ENCODE measurements around the gene PUM1. TPM values are rescaled to one million over a fixed set of nuclear protein-coding genes. Genes with fewer than 3 reads are reported as not detected.

Gene PUM1
- polyA plus RNA-seq, 4 donors: 16.5 to 76.5 (median 23.3) TPM

- Histone ChIP-seq H3K27me3 (ENCODE audit: control insufficient read depth in 3 of 3, insufficient read depth in 3 of 3, low read length in 3 of 3) (no peaks in the 10 kb centered on the region), H3K27ac (ENCODE audit: low read depth in 1 of 3, low read length in 2 of 3) (peak overlapping the region in 1 of 3 donors; percentile 27), H3K9me3 (ENCODE audit: control insufficient read depth in 2 of 2, insufficient read depth in 1 of 2, low read depth in 1 of 2, low read length in 1 of 2) (no peaks in the 10 kb centered on the region), H3K36me3 (ENCODE audit: control insufficient read depth in 3 of 3, insufficient read depth in 2 of 3, low read depth in 1 of 3, low read length in 3 of 3) (peaks cover 2 to 15% (median 4%) of the 10 kb centered on the region in 3 donors), H3K4me3 (ENCODE audit: low read depth in 1 of 3, low read length in 3 of 3) (no peak overlapping the region), H3K4me1 (ENCODE audit: control insufficient read depth in 3 of 3, insufficient read depth in 2 of 3, low read depth in 1 of 3, low read length in 2 of 3) (no peaks in the 10 kb centered on the region)
- no peak for DNase-seq
- FAIRE-seq: no peak
- 22 to 61% (median 46%) methylated on average over 7 of the region's 7 CpGs for WGBS, 3 donors
These were observed 137.3 kb downstream of the PUM1 start for GRCh38 chr1:30928171-30928570.

- 67 to 82% (median 78%) methylated on average over 3 of the region's 3 CpGs for WGBS, 3 donors
- Histone ChIP-seq H3K36me3 (ENCODE audit: control insufficient read depth in 3 of 3, insufficient read depth in 2 of 3, low read depth in 1 of 3, low read length in 3 of 3) (peaks cover 0 to 12% (median 2%) of the 10 kb centered on the region in 3 donors), H3K4me1 (ENCODE audit: control insufficient read depth in 3 of 3, insufficient read depth in 2 of 3, low read depth in 1 of 3, low read length in 2 of 3) (no peaks in the 10 kb centered on the region), H3K27me3 (ENCODE audit: control insufficient read depth in 3 of 3, insufficient read depth in 3 of 3, low read length in 3 of 3) (no peaks in the 10 kb centered on the region), H3K27ac (ENCODE audit: low read depth in 1 of 3, low read length in 2 of 3) (no peak overlapping the region), H3K9me3 (ENCODE audit: control insufficient read depth in 2 of 2, insufficient read depth in 1 of 2, low read depth in 1 of 2, low read length in 1 of 2) (no peaks in the 10 kb centered on the region), H3K4me3 (ENCODE audit: low read depth in 1 of 3, low read length in 3 of 3) (no peak overlapping the region)
- DNase-seq (no peak), FAIRE-seq (no peak)
These were observed 138.1 kb downstream of the PUM1 start for GRCh38 chr1:30927448-30927847.

GRCh38 chr1:30923597-30923996, 141.9 kb downstream of the PUM1 start:
- H3K9me3 ChIP-seq (ENCODE audit: control insufficient read depth in 2 of 2, insufficient read depth in 1 of 2, low read depth in 1 of 2, low read length in 1 of 2): no peaks in the 10 kb centered on the region
- no peak overlapping the region for H3K27ac ChIP-seq (ENCODE audit: low read depth in 1 of 3, low read length in 2 of 3)
- WGBS, 3 donors: 67 to 92% (median 76%) methylated on average over 1 of the region's 1 CpG
- H3K27me3 ChIP-seq (ENCODE audit: control insufficient read depth in 3 of 3, insufficient read depth in 3 of 3, low read length in 3 of 3): no peaks in the 10 kb centered on the region
- no peak overlapping the region for H3K4me3 ChIP-seq (ENCODE audit: low read depth in 1 of 3, low read length in 3 of 3)
- no peaks in the 10 kb centered on the region for H3K36me3 ChIP-seq (ENCODE audit: control insufficient read depth in 3 of 3, insufficient read depth in 2 of 3, low read depth in 1 of 3, low read length in 3 of 3)
- DNase-seq (no peak), FAIRE-seq (no peak)
- H3K4me1 ChIP-seq (ENCODE audit: control insufficient read depth in 3 of 3, insufficient read depth in 2 of 3, low read depth in 1 of 3, low read length in 2 of 3): no peaks in the 10 kb centered on the region

GRCh38 chr1:30920827-30921226, 144.7 kb downstream of the PUM1 start:
- H3K27ac ChIP-seq (ENCODE audit: low read depth in 1 of 3, low read length in 2 of 3): no peak overlapping the region
- FAIRE-seq: no peak

GRCh38 chr1:30919025-30919881, 146.3 kb downstream of the PUM1 start:
- no peaks in the 10 kb centered on the region for H3K9me3 ChIP-seq (ENCODE audit: control insufficient read depth in 2 of 2, insufficient read depth in 1 of 2, low read depth in 1 of 2, low read length in 1 of 2)
- FAIRE-seq (no peak), DNase-seq (no peak)
- 56 to 65% (median 61%) methylated on average over 10 of the region's 10 CpGs for WGBS, 3 donors
- no peaks in the 10 kb centered on the region for H3K27me3 ChIP-seq (ENCODE audit: control insufficient read depth in 3 of 3, insufficient read depth in 3 of 3, low read length in 3 of 3)
- no peak overlapping the region for H3K4me3 ChIP-seq (ENCODE audit: low read depth in 1 of 3, low read length in 3 of 3)
- no peaks in the 10 kb centered on the region for H3K4me1 ChIP-seq (ENCODE audit: control insufficient read depth in 3 of 3, insufficient read depth in 2 of 3, low read depth in 1 of 3, low read length in 2 of 3)
- no peak overlapping the region for H3K27ac ChIP-seq (ENCODE audit: low read depth in 1 of 3, low read length in 2 of 3)
- no peaks in the 10 kb centered on the region for H3K36me3 ChIP-seq (ENCODE audit: control insufficient read depth in 3 of 3, insufficient read depth in 2 of 3, low read depth in 1 of 3, low read length in 3 of 3)

More at GRCh38 chr1:30920827-30921226, 144.7 kb downstream of the PUM1 start:
- Histone ChIP-seq H3K4me1 (ENCODE audit: control insufficient read depth in 3 of 3, insufficient read depth in 2 of 3, low read depth in 1 of 3, low read length in 2 of 3) (no peaks in the 10 kb centered on the region), H3K27me3 (ENCODE audit: control insufficient read depth in 3 of 3, insufficient read depth in 3 of 3, low read length in 3 of 3) (no peaks in the 10 kb centered on the region), H3K9me3 (ENCODE audit: control insufficient read depth in 2 of 2, insufficient read depth in 1 of 2, low read depth in 1 of 2, low read length in 1 of 2) (no peaks in the 10 kb centered on the region), H3K36me3 (ENCODE audit: control insufficient read depth in 3 of 3, insufficient read depth in 2 of 3, low read depth in 1 of 3, low read length in 3 of 3) (no peaks in the 10 kb centered on the region), H3K4me3 (ENCODE audit: low read depth in 1 of 3, low read length in 3 of 3) (no peak overlapping the region)
- DNase-seq: no peak
- WGBS, 3 donors: 81 to 84% (median 84%) methylated on average over 7 of the region's 7 CpGs

- Histone ChIP-seq H3K27ac (ENCODE audit: low read depth in 1 of 3, low read length in 2 of 3) (no peak overlapping the region), H3K27me3 (ENCODE audit: control insufficient read depth in 3 of 3, insufficient read depth in 3 of 3, low read length in 3 of 3) (no peaks in the 10 kb centered on the region), H3K4me1 (ENCODE audit: control insufficient read depth in 3 of 3, insufficient read depth in 2 of 3, low read depth in 1 of 3, low read length in 2 of 3) (no peaks in the 10 kb centered on the region), H3K9me3 (ENCODE audit: control insufficient read depth in 2 of 2, insufficient read depth in 1 of 2, low read depth in 1 of 2, low read length in 1 of 2) (no peaks in the 10 kb centered on the region), H3K36me3 (ENCODE audit: control insufficient read depth in 3 of 3, insufficient read depth in 2 of 3, low read depth in 1 of 3, low read length in 3 of 3) (no peaks in the 10 kb centered on the region), H3K4me3 (ENCODE audit: low read depth in 1 of 3, low read length in 3 of 3) (no peak overlapping the region)
- no peak for DNase-seq
- no peak for FAIRE-seq
- 87 to 91% (median 91%) methylated on average over 12 of the region's 12 CpGs for WGBS, 3 donors
These were observed 149.2 kb downstream of the PUM1 start for GRCh38 chr1:30916296-30916695.

GRCh38 chr1:30915491-30916230, 149.9 kb downstream of the PUM1 start:
- H3K27me3 ChIP-seq (ENCODE audit: control insufficient read depth in 3 of 3, insufficient read depth in 3 of 3, low read length in 3 of 3): no peaks in the 10 kb centered on the region
- no peak overlapping the region for H3K4me3 ChIP-seq (ENCODE audit: low read depth in 1 of 3, low read length in 3 of 3)
- no peak for DNase-seq
- no peaks in the 10 kb centered on the region for H3K9me3 ChIP-seq (ENCODE audit: control insufficient read depth in 2 of 2, insufficient read depth in 1 of 2, low read depth in 1 of 2, low read length in 1 of 2)
- no peaks in the 10 kb centered on the region for H3K4me1 ChIP-seq (ENCODE audit: control insufficient read depth in 3 of 3, insufficient read depth in 2 of 3, low read depth in 1 of 3, low read length in 2 of 3)
- FAIRE-seq: no peak
- H3K36me3 ChIP-seq (ENCODE audit: control insufficient read depth in 3 of 3, insufficient read depth in 2 of 3, low read depth in 1 of 3, low read length in 3 of 3): no peaks in the 10 kb centered on the region
- 88 to 91% (median 88%) methylated on average over 13 of the region's 13 CpGs for WGBS, 3 donors
- no peak overlapping the region for H3K27ac ChIP-seq (ENCODE audit: low read depth in 1 of 3, low read length in 2 of 3)

GRCh38 chr1:30914931-30915330, 150.6 kb downstream of the PUM1 start:
- FAIRE-seq (no peak), DNase-seq (no peak)
- Histone ChIP-seq H3K4me1 (ENCODE audit: control insufficient read depth in 3 of 3, insufficient read depth in 2 of 3, low read depth in 1 of 3, low read length in 2 of 3) (peaks cover 0 to 3% (median 0%) of the 10 kb centered on the region in 3 donors), H3K27ac (ENCODE audit: low read depth in 1 of 3, low read length in 2 of 3) (no peak overlapping the region), H3K27me3 (ENCODE audit: control insufficient read depth in 3 of 3, insufficient read depth in 3 of 3, low read length in 3 of 3) (no peaks in the 10 kb centered on the region), H3K36me3 (ENCODE audit: control insufficient read depth in 3 of 3, insufficient read depth in 2 of 3, low read depth in 1 of 3, low read length in 3 of 3) (no peaks in the 10 kb centered on the region), H3K4me3 (ENCODE audit: low read depth in 1 of 3, low read length in 3 of 3) (no peak overlapping the region), H3K9me3 (ENCODE audit: control insufficient read depth in 2 of 2, insufficient read depth in 1 of 2, low read depth in 1 of 2, low read length in 1 of 2) (no peaks in the 10 kb centered on the region)
- 64 to 82% (median 76%) methylated on average over 4 of the region's 4 CpGs for WGBS, 3 donors
